GM19372 (cell line): Measurements from ENCODE around the gene CYB5D1.

Experiments
- ATAC-seq: cut with Tn5 transposase; IDR thresholded peaks from one replicate; pipeline ENCODE4 v1.9.1; 2021; ENCODE audit warnings: mild to moderate bottlenecking, low read depth, moderate library complexity; ENCODE audit not compliant: unreplicated experiment

The CYB5D1 gene

GRCh38 chr17:7883781-7884386, 26.1 kb downstream of the CYB5D1 start:
- no peak for ATAC-seq

- ATAC-seq = no peak
Observed at GRCh38 chr17:7884581-7885366, 27.0 kb downstream of the CYB5D1 start.

GRCh38 chr17:7885367-7886226, 27.8 kb downstream of the CYB5D1 start:
- ATAC-seq = no peak

GRCh38 chr17:7886227-7887037, 28.6 kb downstream of the CYB5D1 start:
- no peak for ATAC-seq

GRCh38 chr17:7887038-7887481, 29.3 kb downstream of the CYB5D1 start:
- ATAC-seq = no peak

GRCh38 chr17:7887482-7888183, 29.8 kb downstream of the CYB5D1 start:
- no peak for ATAC-seq

- no peak for ATAC-seq
Observed at GRCh38 chr17:7888184-7888920, 30.5 kb downstream of the CYB5D1 start, which contains the start of gene CHD3. Gene CHD3 (plus strand): TSS chr17:7888789. CDS start chr17:7889001, 212 bp downstream.

- ATAC-seq = no peak
Observed at GRCh38 chr17:7889166-7889955, 31.6 kb downstream of the CYB5D1 start.

GRCh38 chr17:7893187-7893880, 35.5 kb downstream of the CYB5D1 start:
- ATAC-seq = no peak

- no peak for ATAC-seq
Observed at GRCh38 chr17:7894226-7894625, 36.4 kb downstream of the CYB5D1 start.

- ATAC-seq = no peak
Observed at GRCh38 chr17:7894866-7895265, 37.1 kb downstream of the CYB5D1 start.

- ATAC-seq = no peak
Observed at GRCh38 chr17:7897090-7897489, 39.3 kb downstream of the CYB5D1 start.

GRCh38 chr17:7897773-7898172, 40.0 kb downstream of the CYB5D1 start:
- no peak for ATAC-seq

GRCh38 chr17:7903154-7904103, 45.6 kb downstream of the CYB5D1 start:
- no peak for ATAC-seq

GRCh38 chr17:7909089-7909488, 51.3 kb downstream of the CYB5D1 start:
- ATAC-seq = no peak

- no peak for ATAC-seq
Observed at GRCh38 chr17:7910281-7910680, 52.5 kb downstream of the CYB5D1 start.
